ENCODE measurements around the gene GRM8.

DNA sequence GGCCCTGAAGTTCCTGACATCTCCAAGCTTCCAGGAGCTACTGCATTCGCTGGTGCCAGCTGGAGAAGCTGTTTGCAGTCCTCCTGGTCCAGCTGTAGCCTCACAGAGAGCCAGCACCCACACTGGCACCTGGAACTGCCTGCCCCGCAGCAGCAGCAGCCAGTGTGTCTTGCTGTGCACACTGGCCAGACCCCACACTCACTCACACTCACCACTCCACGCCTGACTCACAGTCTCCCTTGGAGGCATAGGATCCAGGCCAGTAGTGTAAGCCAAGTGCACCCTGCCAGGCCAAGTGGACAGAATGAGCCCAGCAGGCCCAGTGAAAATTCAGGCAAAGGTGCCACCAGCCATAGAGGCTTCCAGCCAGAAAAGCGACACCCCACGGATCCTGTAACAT lies 566.3 kb downstream of the GRM8 start:
- no peak for TF ChIP-seq L3MBTL2 (conservative IDR thresholded peaks at IDR 0.05)
- TF ChIP-seq ELF4 (IDR thresholded peaks at IDR 0.05): no peak
- TF ChIP-seq FOXA1 (IDR thresholded peaks at IDR 0.05): no peak
- TF ChIP-seq SP1 (IDR thresholded peaks at IDR 0.05): no peak
- no peak for TF ChIP-seq NFRKB (IDR thresholded peaks at IDR 0.05)
- TF ChIP-seq FOXK2 (IDR thresholded peaks at IDR 0.05): no peak
- no peak for TF ChIP-seq FOXM1 (IDR thresholded peaks at IDR 0.05; ENCODE audit: borderline replicate concordance)
- no peak for TF ChIP-seq HDGF (IDR thresholded peaks at IDR 0.05; ENCODE audit: borderline replicate concordance)

Data from HEK293T (cell line).